Measurements from ENCODE around the gene CERK.

DNA sequence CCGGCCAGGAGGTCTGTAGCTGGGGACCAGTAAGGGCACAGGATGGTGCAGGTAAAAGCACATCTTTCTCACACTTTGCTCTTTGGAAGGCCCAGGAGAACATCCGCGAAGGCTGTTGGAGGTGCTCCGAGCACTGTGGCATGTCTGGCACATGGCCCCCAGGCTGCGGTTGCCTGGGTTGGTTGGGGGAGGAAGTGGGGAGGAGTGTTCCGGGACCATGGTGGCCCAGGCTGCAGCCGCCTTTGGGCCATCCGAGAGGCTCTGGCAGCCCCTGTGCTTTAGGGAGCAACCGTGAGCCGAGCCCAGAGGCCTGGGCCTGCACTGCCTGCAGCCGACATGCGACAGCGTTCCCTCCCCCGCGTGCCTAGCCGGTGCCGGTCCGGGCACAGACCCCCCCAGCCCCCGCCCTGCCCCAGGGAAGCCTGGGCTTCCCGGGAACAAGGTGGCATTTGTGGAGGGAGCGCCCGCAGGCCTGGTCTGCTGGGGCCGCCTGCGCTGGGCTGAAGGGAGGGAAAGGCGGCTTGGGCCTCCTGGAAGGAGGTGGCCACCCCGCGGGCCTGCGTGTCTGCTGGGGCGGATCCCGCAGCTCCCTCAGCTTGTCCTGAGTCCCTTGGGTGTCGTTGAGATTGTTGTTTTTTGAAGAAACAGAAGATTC lies 59.9 kb downstream of the CERK start:
- TF ChIP-seq GATA2 (IDR thresholded peaks at IDR 0.05; ENCODE audit: low read depth, low read length) (no peak), GATA3 (IDR thresholded peaks at IDR 0.05; ENCODE audit: low read depth, low read length) (no peak)
